ENCODE data around the gene TENM3.

DNA sequence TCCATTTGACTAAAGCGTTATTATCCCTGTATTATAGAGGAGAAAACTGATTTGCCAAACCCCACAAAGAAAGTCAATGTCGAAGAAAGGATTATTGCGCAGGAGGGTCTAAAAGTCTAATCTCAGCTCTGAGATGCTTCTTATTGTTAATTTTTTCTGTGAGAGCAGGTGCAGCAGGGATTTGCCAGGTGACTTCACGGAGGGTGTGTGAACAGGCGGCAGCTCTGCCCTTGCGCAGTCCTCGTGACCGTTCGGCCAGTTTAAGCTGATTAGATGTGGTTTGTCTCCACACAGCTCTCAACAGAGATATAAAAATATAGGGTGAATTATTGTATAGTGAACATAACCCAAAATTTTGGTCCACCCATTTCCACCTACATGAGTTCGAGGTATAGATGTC lies 28.5 kb downstream of the TENM3 start:
- TF ChIP-seq, protein P1, sequence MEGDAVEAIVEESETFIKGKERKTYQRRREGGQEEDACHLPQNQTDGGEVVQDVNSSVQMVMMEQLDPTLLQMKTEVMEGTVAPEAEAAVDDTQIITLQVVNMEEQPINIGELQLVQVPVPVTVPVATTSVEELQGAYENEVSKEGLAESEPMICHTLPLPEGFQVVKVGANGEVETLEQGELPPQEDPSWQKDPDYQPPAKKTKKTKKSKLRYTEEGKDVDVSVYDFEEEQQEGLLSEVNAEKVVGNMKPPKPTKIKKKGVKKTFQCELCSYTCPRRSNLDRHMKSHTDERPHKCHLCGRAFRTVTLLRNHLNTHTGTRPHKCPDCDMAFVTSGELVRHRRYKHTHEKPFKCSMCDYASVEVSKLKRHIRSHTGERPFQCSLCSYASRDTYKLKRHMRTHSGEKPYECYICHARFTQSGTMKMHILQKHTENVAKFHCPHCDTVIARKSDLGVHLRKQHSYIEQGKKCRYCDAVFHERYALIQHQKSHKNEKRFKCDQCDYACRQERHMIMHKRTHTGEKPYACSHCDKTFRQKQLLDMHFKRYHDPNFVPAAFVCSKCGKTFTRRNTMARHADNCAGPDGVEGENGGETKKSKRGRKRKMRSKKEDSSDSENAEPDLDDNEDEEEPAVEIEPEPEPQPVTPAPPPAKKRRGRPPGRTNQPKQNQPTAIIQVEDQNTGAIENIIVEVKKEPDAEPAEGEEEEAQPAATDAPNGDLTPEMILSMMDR (IDR thresholded peaks at IDR 0.05; ENCODE audit: borderline replicate concordance, extremely low read depth, low read length, poor library complexity, severe bottlenecking), result no peak
- no peak for TF ChIP-seq EZH2 (IDR thresholded peaks at IDR 0.05; ENCODE audit: borderline replicate concordance, low read depth, low read length, severe bottlenecking)
